KOPT-K1 (cell line): ENCODE data around the gene PLET1.

Experiments
- H3K27ac ChIP-seq: fragments of 200-600 bp; sonication (generic); 2 replicates; pipeline ENCODE4 v1.5.1; 2016; ENCODE audit warnings: antibody characterized with exemption, mild to moderate bottlenecking, low read depth, low read length; ENCODE audit not compliant: poor library complexity, severe bottlenecking
- H3K36me3 ChIP-seq: fragments of 200-600 bp; sonication (generic); 2 replicates; pipeline ENCODE4 v1.5.1; 2017; ENCODE audit warnings: antibody characterized with exemption, mild to moderate bottlenecking, low read length, moderate library complexity; ENCODE audit not compliant: insufficient read depth
- H3K9me3 ChIP-seq: fragments of 200-600 bp; sonication (generic); 2 replicates; pipeline ENCODE4 v1.5.1; 2017; ENCODE audit warnings: antibody characterized with exemption, low read length, mild to moderate bottlenecking; ENCODE audit not compliant: insufficient read depth, poor library complexity, severe bottlenecking

PLET1 gene

GRCh38 chr11:112270551-112271180 is 10.0 kb upstream of the PLET1 start:
- no peak overlapping the region for H3K27ac ChIP-seq
- no peaks in the 10 kb centered on the region for H3K9me3 ChIP-seq
- no peaks in the 10 kb centered on the region for H3K36me3 ChIP-seq

DNA sequence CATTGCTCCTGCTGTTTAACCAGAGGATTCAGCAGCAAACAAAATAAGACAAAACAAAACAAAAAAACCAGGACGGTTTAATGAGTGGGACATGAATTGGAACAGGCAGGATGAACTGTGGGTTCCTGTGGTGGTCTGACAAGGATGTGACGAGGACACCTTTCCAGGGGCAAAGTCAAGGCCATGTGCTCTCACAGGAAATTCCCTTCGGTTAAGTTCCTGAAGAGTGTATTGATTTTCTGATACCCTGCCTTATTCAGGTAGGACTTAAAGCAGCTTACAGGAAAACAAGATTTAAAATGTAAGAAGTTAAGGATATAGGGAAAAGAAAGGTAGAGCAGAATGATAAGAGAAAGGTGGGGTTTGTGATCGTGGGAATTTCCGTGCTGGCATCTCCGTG is 8.5 kb upstream of the PLET1 start:
- H3K36me3 ChIP-seq: no peaks in the 10 kb centered on the region
- no peaks in the 10 kb centered on the region for H3K9me3 ChIP-seq
- H3K27ac ChIP-seq: no peak overlapping the region

DNA sequence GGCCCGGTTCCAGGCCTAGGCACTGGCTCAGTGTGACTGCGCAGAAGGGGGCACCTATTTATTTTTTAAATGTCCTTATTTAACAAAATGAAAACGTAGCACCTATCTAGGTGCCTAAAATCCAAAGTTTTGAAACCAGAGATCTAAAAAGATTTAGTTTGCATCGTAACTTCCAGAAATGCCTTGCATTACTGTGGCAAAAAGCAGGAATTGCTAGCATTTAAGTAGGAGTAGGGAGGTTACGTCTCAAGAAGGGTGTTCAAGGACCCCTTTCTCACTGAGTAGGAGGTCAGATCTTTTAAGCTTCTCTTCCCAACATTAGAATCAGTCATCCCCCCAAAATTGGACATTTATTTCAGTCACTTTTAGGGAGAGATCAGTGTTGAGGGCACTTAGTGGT is 7.7 kb upstream of the PLET1 start:
- Histone ChIP-seq H3K27ac (no peak overlapping the region), H3K36me3 (no peaks in the 10 kb centered on the region), H3K9me3 (no peaks in the 10 kb centered on the region)

- H3K36me3 ChIP-seq: no peaks in the 10 kb centered on the region
- H3K9me3 ChIP-seq: no peaks in the 10 kb centered on the region
- H3K27ac ChIP-seq: no peak overlapping the region
These were observed 6.5 kb upstream of the PLET1 start for GRCh38 chr11:112267188-112267591.

DNA sequence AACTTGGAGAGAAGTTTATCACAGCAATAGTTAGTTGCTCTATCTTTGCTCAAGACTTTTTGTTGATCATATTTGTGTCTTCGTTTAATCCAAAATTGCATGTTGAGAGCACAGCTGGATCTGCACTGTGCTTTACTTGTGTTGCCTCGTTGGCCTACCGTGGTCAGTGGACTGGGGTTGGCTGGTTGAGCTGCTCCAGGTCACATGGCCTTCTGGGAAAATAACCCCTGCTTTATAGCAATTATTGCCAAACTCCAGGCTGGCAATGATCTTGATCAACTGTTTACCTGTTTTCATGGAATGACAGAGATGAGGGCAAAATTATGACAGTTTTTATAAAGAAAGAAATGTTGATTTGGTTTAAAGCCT is 5.7 kb upstream of the PLET1 start:
- H3K36me3 ChIP-seq: no peaks in the 10 kb centered on the region

DNA sequence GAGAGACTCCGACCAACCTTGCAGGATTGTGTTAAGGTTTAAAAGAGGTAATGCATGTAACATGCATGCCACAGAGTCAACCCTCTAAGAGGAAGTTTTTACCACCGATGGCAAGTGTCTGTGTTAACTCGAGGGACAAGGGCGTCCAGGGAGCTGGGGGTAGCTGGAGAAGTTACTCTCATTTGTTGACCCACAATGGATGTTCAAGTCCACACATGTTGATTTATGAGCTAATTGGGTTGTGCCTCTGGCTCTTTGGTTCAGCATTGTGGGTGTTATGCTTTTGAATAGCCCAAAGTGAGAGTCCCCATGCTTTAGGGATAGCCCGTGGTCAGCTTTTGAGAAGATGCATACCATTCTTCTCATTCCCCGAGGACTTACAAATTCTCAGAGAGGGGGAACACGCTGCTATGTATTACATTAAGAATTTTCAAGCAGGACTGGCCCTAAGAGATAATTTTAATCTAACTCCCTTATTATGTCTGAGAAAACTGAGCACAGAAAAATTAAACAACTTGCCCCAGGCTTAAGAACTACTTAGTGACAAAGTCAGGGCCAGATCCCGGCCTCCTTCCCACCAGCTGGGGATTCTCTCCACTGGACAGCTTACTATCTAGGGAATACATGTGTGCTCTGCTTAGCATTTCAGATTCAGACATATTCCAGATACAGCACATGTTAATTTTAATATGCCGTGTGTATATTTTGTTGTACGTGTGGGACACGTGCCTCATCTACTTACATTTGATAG is 5.2 kb upstream of the PLET1 start:
- no peaks in the 10 kb centered on the region for H3K36me3 ChIP-seq
- no peak overlapping the region for H3K27ac ChIP-seq
- H3K9me3 ChIP-seq: no peaks in the 10 kb centered on the region

More for the DNA sequence above, 5.7 kb upstream of the PLET1 start:
- no peaks in the 10 kb centered on the region for H3K9me3 ChIP-seq
- H3K27ac ChIP-seq: no peak overlapping the region

GRCh38 chr11:112255067-112255720 is 5.5 kb downstream of the PLET1 start:
- Histone ChIP-seq H3K9me3 (no peaks in the 10 kb centered on the region), H3K36me3 (no peaks in the 10 kb centered on the region), H3K27ac (no peak overlapping the region)

GRCh38 chr11:112253605-112254242 is 6.9 kb downstream of the PLET1 start:
- Histone ChIP-seq H3K27ac (no peak overlapping the region), H3K36me3 (no peaks in the 10 kb centered on the region), H3K9me3 (no peaks in the 10 kb centered on the region)

- Histone ChIP-seq H3K36me3 (no peaks in the 10 kb centered on the region), H3K9me3 (no peaks in the 10 kb centered on the region), H3K27ac (no peak overlapping the region)
These were observed 10.6 kb downstream of the PLET1 start for GRCh38 chr11:112249871-112250610.

GRCh38 chr11:112248201-112248600 is 12.5 kb downstream of the PLET1 start:
- H3K9me3 ChIP-seq: no peaks in the 10 kb centered on the region
- no peak overlapping the region for H3K27ac ChIP-seq
- no peaks in the 10 kb centered on the region; the same call in 1 of the 2 replicates for H3K36me3 ChIP-seq

- Histone ChIP-seq H3K27ac (no peak overlapping the region), H3K9me3 (no peaks in the 10 kb centered on the region)
These were observed 13.5 kb downstream of the PLET1 start for GRCh38 chr11:112247201-112247600.

GRCh38 chr11:112241486-112241885 is 19.2 kb downstream of the PLET1 start:
- H3K27ac ChIP-seq: no peak overlapping the region

More at GRCh38 chr11:112247201-112247600, 13.5 kb downstream of the PLET1 start:
- H3K36me3 ChIP-seq: no peaks in the 10 kb centered on the region; the same call in none of the 2 replicates

DNA sequence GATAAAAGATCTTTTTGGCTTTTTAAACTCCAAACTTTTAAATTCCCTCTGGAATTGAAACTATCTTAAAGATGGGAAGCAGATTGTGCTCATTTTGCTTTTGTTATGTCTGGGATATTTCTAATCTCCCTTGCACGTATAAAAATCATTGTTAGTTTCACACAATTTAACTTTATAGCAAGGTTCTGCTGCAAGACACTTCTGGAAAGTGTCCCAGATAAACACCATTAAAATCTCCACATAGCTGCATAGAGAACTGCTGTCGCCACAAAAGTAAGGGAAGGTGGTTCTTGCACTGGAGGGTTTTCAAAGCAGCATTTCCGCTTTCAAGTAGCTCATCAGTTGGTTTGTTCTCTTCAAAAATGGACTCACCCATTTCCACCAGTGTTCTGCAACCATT is 22.6 kb downstream of the PLET1 start:
- H3K36me3 ChIP-seq: peaks cover 73% of the 10 kb centered on the region

More at GRCh38 chr11:112241486-112241885, 19.2 kb downstream of the PLET1 start:
- Histone ChIP-seq H3K9me3 (no peaks in the 10 kb centered on the region), H3K36me3 (peaks cover 39% of the 10 kb centered on the region)

DNA sequence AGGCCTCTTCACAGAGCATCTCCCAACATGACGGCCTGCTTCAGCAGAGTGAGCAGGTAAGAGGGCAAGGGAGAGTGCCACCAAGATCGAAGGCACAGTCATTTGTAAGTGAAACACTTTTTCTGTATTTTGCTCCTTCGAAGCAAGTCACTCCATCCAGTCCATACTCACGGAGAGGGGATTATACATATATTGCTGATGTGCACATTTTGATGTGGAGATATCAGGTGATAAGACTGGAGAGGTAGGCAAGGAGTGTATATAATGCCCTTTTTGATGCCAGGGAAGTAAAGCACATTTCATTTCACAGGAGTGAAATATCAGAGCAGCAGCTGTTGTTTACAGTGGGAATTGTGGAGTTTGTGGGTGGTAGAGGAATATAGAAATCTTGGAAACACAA is 23.2 kb downstream of the PLET1 start:
- H3K27ac ChIP-seq: no peak overlapping the region
- peaks cover 73% of the 10 kb centered on the region for H3K36me3 ChIP-seq
- no peaks in the 10 kb centered on the region for H3K9me3 ChIP-seq

More for the DNA sequence above, 22.6 kb downstream of the PLET1 start:
- no peaks in the 10 kb centered on the region for H3K9me3 ChIP-seq
- H3K27ac ChIP-seq: no peak overlapping the region
